ENCODE measurements around the gene PTPRK.

PTPRK gene

DNA sequence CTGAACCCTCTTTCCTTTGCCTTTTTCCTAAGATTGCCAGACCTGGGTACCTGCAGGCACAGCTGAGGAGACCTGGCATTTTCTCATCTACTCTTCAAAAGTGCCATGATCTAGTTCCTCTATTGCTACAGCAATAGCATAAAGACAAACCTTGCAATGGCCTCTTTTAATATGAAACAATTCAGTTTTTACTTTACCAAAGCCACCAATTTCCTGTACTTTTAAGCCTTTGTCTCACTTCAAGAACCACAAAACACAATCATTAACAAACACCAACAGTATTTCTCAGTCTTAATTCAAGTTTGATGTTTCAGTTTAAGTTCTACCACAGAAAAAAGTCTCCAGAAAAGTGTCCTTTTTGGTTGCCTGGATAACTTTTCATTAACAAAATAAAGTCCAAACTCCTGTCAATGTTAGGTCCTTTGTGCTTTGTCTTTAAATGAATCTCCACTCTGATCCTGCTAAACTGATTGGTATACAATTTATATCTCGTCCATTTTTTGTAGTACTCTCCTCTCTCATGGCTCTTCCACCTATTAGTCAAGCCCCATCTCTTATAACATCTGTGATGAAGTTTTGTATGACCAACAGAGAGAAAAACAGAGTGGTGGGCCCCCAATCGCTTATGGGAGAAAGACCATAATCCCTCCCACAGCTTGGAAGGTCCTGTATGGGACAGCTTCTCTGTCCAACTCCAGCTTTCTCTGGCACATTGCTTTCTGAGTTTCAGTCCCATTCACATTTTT is 569.1 kb downstream of the PTPRK start:
- H3K4me1 ChIP-seq: no peaks in the 10 kb centered on the region
- H3K4me3 ChIP-seq (ENCODE audit: low read depth, low read length): no peak overlapping the region
- no peaks in the 10 kb centered on the region for H3K79me2 ChIP-seq
- H2AFZ ChIP-seq: no peak overlapping the region
- H3K36me3 ChIP-seq (ENCODE audit: control insufficient read depth, insufficient read depth, low read length): no peaks in the 10 kb centered on the region
- TF ChIP-seq CTCF (IDR thresholded peaks at IDR 0.05): no peak
- H3K9ac ChIP-seq: no peak overlapping the region
- H3K27ac ChIP-seq: no peak overlapping the region
- H3K27me3 ChIP-seq (ENCODE audit: control insufficient read depth, insufficient read depth, low read length): no peaks in the 10 kb centered on the region
- H3K4me2 ChIP-seq (ENCODE audit: low read length): no peak overlapping the region
- H3K9me3 ChIP-seq (ENCODE audit: control insufficient read depth, low read length): no peaks in the 10 kb centered on the region

DNA sequence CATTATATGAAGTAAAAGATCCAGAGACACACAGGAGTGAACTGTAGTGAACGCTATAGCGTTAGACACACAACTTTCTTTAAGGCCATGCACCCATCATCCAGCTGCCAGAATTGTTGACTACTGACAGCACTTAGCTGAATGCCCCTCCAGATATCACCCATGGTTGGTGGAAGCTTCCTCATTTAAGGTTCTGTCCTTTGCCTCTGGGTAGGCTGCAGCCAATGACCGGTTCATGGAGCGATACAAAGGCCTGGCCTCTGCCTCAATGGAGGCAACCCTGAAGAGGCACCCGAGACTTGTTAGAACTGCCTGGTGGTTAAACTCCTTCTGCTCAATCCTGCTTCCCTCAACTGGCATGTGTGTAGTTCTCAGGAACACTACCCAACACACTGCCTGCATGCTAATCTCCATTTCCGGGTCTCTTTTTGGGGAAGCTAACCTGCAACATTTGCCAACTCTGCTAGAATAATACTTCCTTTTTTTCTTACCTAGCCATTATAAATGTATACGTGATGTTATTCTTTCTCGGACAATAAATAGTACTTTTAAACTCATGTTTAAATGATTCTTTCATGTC is 569.7 kb downstream of the PTPRK start:
- Histone ChIP-seq H3K9me3 (ENCODE audit: control insufficient read depth, low read length) (no peaks in the 10 kb centered on the region), H3K36me3 (ENCODE audit: control insufficient read depth, insufficient read depth, low read length) (no peaks in the 10 kb centered on the region), H3K27me3 (ENCODE audit: control insufficient read depth, insufficient read depth, low read length) (no peaks in the 10 kb centered on the region), H2AFZ (no peak overlapping the region), H3K79me2 (no peaks in the 10 kb centered on the region), H3K27ac (no peak overlapping the region), H3K4me1 (no peaks in the 10 kb centered on the region), H3K9ac (no peak overlapping the region), H3K4me2 (ENCODE audit: low read length) (no peak overlapping the region), H3K4me3 (ENCODE audit: low read depth, low read length) (no peak overlapping the region)
- TF ChIP-seq CTCF (IDR thresholded peaks at IDR 0.05): no peak

GRCh38 chr6:127949251-127949650 is 571.1 kb downstream of the PTPRK start:
- Histone ChIP-seq H3K9me3 (ENCODE audit: control insufficient read depth, low read length) (no peaks in the 10 kb centered on the region), H3K36me3 (ENCODE audit: control insufficient read depth, insufficient read depth, low read length) (no peaks in the 10 kb centered on the region), H3K4me2 (ENCODE audit: low read length) (no peak overlapping the region), H3K4me1 (no peaks in the 10 kb centered on the region), H3K9ac (no peak overlapping the region), H2AFZ (no peak overlapping the region), H3K4me3 (ENCODE audit: low read depth, low read length) (no peak overlapping the region), H3K79me2 (no peaks in the 10 kb centered on the region), H3K27ac (no peak overlapping the region), H3K27me3 (ENCODE audit: control insufficient read depth, insufficient read depth, low read length) (no peaks in the 10 kb centered on the region)
- TF ChIP-seq CTCF (IDR thresholded peaks at IDR 0.05): no peak

- Histone ChIP-seq H2AFZ (no peak overlapping the region), H3K79me2 (no peaks in the 10 kb centered on the region), H3K4me2 (ENCODE audit: low read length) (no peak overlapping the region), H3K4me3 (ENCODE audit: low read depth, low read length) (no peak overlapping the region), H3K36me3 (ENCODE audit: control insufficient read depth, insufficient read depth, low read length) (no peaks in the 10 kb centered on the region), H3K9ac (no peak overlapping the region), H3K27ac (no peak overlapping the region), H3K9me3 (ENCODE audit: control insufficient read depth, low read length) (no peaks in the 10 kb centered on the region), H3K27me3 (ENCODE audit: control insufficient read depth, insufficient read depth, low read length) (no peaks in the 10 kb centered on the region), H3K4me1 (no peaks in the 10 kb centered on the region)
- no peak for TF ChIP-seq CTCF (IDR thresholded peaks at IDR 0.05)
These were observed 574.0 kb downstream of the PTPRK start for GRCh38 chr6:127946388-127946787.

Data from parathyroid adenoma (tissue), 2 donors.